Sigmoid colon (tissue), 7 donors: Measurements from ENCODE around the gene MEX3C. TPM values are rescaled to one million over a fixed set of nuclear protein-coding genes. Genes with fewer than 3 reads are reported as not detected.

Source experiments
- DNase-seq: peaks from one replicate; pipeline ENCODE4 v3.0.0-alpha.2; 2019
- H3K27ac ChIP-seq, 4 donors: fragments of 200-600 bp; sonication (generic); one replicate each; pipeline ENCODE4 v1.5.1; 2016 to 2019; ENCODE audit warnings: mild to moderate bottlenecking in 1 of 4
- H3K27me3 ChIP-seq, 3 donors: fragments of 200-600 bp; sonication (generic); one replicate each; pipeline ENCODE4 v1.5.1; 2019; ENCODE audit warnings: mild to moderate bottlenecking in 1 of 3
- H3K36me3 ChIP-seq, 4 donors: fragments of 200-600 bp; sonication (generic); one replicate each; pipeline ENCODE4 v1.5.1; 2016 to 2019
- H3K4me1 ChIP-seq, 4 donors: fragments of 200-600 bp; sonication (generic); one replicate each; pipeline ENCODE4 v1.5.1; 2017 to 2019
- H3K4me3 ChIP-seq, 4 donors: fragments of 200-600 bp; sonication (generic); one replicate each; pipeline ENCODE4 v1.5.1; 2017 to 2019; ENCODE audit warnings: mild to moderate bottlenecking in 2 of 4, moderate library complexity in 1 of 4
- H3K9me3 ChIP-seq, 4 donors: fragments of 200-600 bp in 3 of 4; sonication (generic) in 3 of 4; one replicate each; pipeline versions ENCODE4 v1.5.1 to v1.6.1; 2013 to 2019
- EP300 ChIP-seq, 4 donors: sonication (generic); formaldehyde crosslinking; IDR thresholded peaks; one replicate each; pipeline ENCODE4 v1.6.1; 2017; ENCODE audit warnings: antibody characterized with exemption in 4 of 4
- POLR2A ChIP-seq, 2 donors: fragments of 450-650 bp; IDR thresholded peaks; one replicate each; pipeline ENCODE4 v1.6.1; 2016; ENCODE audit warnings: antibody characterized with exemption in 2 of 2, mild to moderate bottlenecking in 2 of 2, moderate library complexity in 2 of 2
- POLR2AphosphoS5 ChIP-seq, 4 donors: sonication (generic); formaldehyde crosslinking; IDR thresholded peaks; one replicate each; pipeline ENCODE4 v1.6.1; 2017; ENCODE audit warnings: antibody characterized with exemption in 4 of 4
- WGBS, 2 donors: extraction: QIAGEN DNeasy Blood & Tissue Kit; methylation state at CpG; one replicate each; pipeline ENCODE4 v1.1.7; 2013; 5-methylcytosine and 5-hydroxymethylcytosine counted together
- intact Hi-C: fragments of 100-400 bp; cut with DNase I; formaldehyde crosslinking; loops from one replicate; pipeline ENCODE4 v1.15.1; 2023
- polyA plus RNA-seq, 3 donors: library from polyadenylated mRNA; stranded (reverse); fragments of 200-250 nt; gene quantifications; one replicate each; pipeline ENCODE4 v1.2.3, GENCODE V29; 2013
- total RNA-seq, 4 donors: library from RNA; depleted of rRNA; stranded (reverse); fragments of >200 nt; gene quantifications; one replicate each; pipeline ENCODE4 v1.1.0, GENCODE V29; 2016
- TF ChIP-seq, protein P1 (sequence below), 4 experiments: fragments of 450-650 bp in 3 of 4; fragments of 200-600 bp in 1 of 4; IDR thresholded peaks; one replicate each; pipeline ENCODE4 v1.5.1; 2016 to 2019; ENCODE audit warnings: antibody characterized with exemption in 4 of 4, mild to moderate bottlenecking in 3 of 4, moderate library complexity in 2 of 4
- donor health status: healthy with polysubstance abuse.
- donor health status: Bipolar disorder and iron deficiency.
- donor health status: healthy.

The MEX3C gene
- total and polyA plus RNA-seq, 7 donors = 10.2 to 20.7 (median 18.4) TPM

DNA sequence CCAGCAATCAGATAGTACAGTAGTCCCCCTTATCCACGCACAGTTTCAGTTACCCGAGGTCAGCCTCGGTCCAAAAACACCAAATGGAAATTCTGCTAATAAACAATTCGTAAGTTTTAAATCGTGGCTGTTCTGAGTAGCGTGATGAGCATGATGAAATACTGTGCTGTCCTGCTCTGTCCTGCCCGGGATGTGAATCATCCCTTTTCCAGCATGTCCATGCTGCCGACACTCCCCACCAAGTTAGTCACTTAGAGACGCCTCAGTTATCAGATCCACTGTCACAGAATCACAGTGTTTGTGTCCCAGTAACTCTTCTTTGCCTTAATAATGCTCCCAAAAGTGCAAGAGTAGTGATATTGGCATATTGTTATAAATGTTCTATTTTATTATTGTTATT is 62.1 kb downstream of the MEX3C start:
- TF ChIP-seq POLR2A (IDR thresholded peaks at IDR 0.05) = no peak
- TF ChIP-seq, protein P1, sequence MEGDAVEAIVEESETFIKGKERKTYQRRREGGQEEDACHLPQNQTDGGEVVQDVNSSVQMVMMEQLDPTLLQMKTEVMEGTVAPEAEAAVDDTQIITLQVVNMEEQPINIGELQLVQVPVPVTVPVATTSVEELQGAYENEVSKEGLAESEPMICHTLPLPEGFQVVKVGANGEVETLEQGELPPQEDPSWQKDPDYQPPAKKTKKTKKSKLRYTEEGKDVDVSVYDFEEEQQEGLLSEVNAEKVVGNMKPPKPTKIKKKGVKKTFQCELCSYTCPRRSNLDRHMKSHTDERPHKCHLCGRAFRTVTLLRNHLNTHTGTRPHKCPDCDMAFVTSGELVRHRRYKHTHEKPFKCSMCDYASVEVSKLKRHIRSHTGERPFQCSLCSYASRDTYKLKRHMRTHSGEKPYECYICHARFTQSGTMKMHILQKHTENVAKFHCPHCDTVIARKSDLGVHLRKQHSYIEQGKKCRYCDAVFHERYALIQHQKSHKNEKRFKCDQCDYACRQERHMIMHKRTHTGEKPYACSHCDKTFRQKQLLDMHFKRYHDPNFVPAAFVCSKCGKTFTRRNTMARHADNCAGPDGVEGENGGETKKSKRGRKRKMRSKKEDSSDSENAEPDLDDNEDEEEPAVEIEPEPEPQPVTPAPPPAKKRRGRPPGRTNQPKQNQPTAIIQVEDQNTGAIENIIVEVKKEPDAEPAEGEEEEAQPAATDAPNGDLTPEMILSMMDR (IDR thresholded peaks at IDR 0.05) = no peak
- TF ChIP-seq POLR2AphosphoS5 (IDR thresholded peaks at IDR 0.05) = no peak
- no peak for TF ChIP-seq EP300 (IDR thresholded peaks at IDR 0.05)
- Histone ChIP-seq H3K36me3 (no peaks in the 10 kb centered on the region), H3K27me3 (no peaks in the 10 kb centered on the region), H3K27ac (no peak overlapping the region), H3K4me1 (no peaks in the 10 kb centered on the region), H3K9me3 (no peaks in the 10 kb centered on the region), H3K4me3 (no peak overlapping the region)
- intact Hi-C loops = no loop called here
- WGBS, 2 donors = 86 to 87% methylated on average over 9 of the region's 9 CpGs
- no peak for DNase-seq

- WGBS, 2 donors = 96 to 97% methylated on average over 4 of the region's 4 CpGs
- H3K36me3 ChIP-seq = no peaks in the 10 kb centered on the region
- H3K27me3 ChIP-seq = no peaks in the 10 kb centered on the region
- TF ChIP-seq, protein P1 (IDR thresholded peaks at IDR 0.05) = no peak
- TF ChIP-seq EP300 (IDR thresholded peaks at IDR 0.05) (no peak), POLR2A (IDR thresholded peaks at IDR 0.05) (no peak), POLR2AphosphoS5 (IDR thresholded peaks at IDR 0.05) (no peak)
- H3K27ac ChIP-seq = no peak overlapping the region
- no peak overlapping the region for H3K4me3 ChIP-seq
- no peaks in the 10 kb centered on the region for H3K4me1 ChIP-seq
- H3K9me3 ChIP-seq = no peaks in the 10 kb centered on the region
- DNase-seq = no peak
- intact Hi-C loops = no loop called here
These were observed 62.8 kb downstream of the MEX3C start for GRCh38 chr18:51134721-51135120.

DNA sequence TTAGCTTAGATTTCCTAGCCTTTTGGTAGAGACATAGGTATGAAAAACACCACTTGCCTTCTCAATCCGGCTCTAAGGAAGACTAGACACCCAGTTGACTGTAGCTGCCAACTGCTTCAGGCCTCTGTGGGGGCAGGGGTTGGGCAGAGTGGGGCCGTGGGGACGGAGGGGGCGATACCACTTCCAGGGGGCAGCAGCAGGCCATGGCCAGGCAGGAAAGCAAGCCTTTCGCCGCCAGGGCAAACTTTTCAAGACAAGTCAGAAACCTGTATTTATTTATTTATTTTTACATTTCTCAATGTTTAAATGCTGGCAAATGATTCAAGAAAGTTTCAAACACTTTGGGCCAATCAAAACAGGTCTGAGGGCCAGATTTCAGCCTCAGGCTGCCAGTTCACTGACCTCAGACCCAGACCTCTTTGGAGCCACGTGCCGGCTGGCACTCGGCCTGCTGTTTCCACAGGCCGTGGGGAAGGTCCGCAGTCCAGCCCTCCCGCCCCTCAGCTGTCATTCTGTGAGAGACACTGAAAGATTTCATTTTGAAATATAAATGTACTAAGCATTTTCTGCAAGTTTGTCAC is 63.8 kb downstream of the MEX3C start:
- 82 to 86% methylated on average over 12 of the region's 12 CpGs for WGBS, 2 donors
- Histone ChIP-seq H3K27ac (no peak overlapping the region), H3K4me1 (no peaks in the 10 kb centered on the region), H3K4me3 (no peak overlapping the region), H3K36me3 (no peaks in the 10 kb centered on the region), H3K27me3 (no peaks in the 10 kb centered on the region), H3K9me3 (no peaks in the 10 kb centered on the region)
- TF ChIP-seq POLR2AphosphoS5 (IDR thresholded peaks at IDR 0.05) (no peak), POLR2A (IDR thresholded peaks at IDR 0.05) (no peak), EP300 (IDR thresholded peaks at IDR 0.05) (no peak)
- TF ChIP-seq, protein P1 (IDR thresholded peaks at IDR 0.05) = no peak
- intact Hi-C loops = no loop called here
- DNase-seq = no peak

GRCh38 chr18:51132256-51132935 is 65.1 kb downstream of the MEX3C start:
- Histone ChIP-seq H3K36me3 (no peaks in the 10 kb centered on the region), H3K27me3 (no peaks in the 10 kb centered on the region), H3K4me3 (no peak overlapping the region), H3K27ac (no peak overlapping the region), H3K9me3 (no peaks in the 10 kb centered on the region), H3K4me1 (no peaks in the 10 kb centered on the region)
- no peak for DNase-seq
- intact Hi-C loops = no loop called here
- WGBS, 2 donors = 37 to 76% methylated on average over 6 of the region's 6 CpGs
- TF ChIP-seq POLR2AphosphoS5 (IDR thresholded peaks at IDR 0.05) = no peak
- no peak for TF ChIP-seq POLR2A (IDR thresholded peaks at IDR 0.05)
- TF ChIP-seq, protein P1 (IDR thresholded peaks at IDR 0.05) = no peak
- no peak for TF ChIP-seq EP300 (IDR thresholded peaks at IDR 0.05)
